ENCODE data around the gene TMEM183A.

The TMEM183A gene

GRCh38 chr1:203073469-203073868 lies 66.3 kb downstream of the TMEM183A start:
- no peak for DNase-seq
